H1 (cell line): ENCODE results near the gene ANAPC16. TPM values are rescaled to one million over a fixed set of nuclear protein-coding genes. Genes with fewer than 3 reads are reported as not detected.

Experiments used
- ASH2L ChIP-seq: fragments of 200-600, 300-600 bp; sonication (generic); IDR thresholded peaks from one replicate; pipeline ENCODE4 v1.7.1; 2017; ENCODE audit warnings: low read length
- BCL11A ChIP-seq, 2 experiments: IDR thresholded peaks; one replicate each; pipeline ENCODE4 v1.6.1; 2011; ENCODE audit warnings: low read depth in 2 of 2, low read length in 2 of 2, mild to moderate bottlenecking in 2 of 2
- BRCA1 ChIP-seq: IDR thresholded peaks from 2 replicates; pipeline ENCODE4 v1.6.1; 2012; ENCODE audit warnings: low read depth, low read length, improper control_type of control experiment
- CBX5 ChIP-seq: fragments of 300-800, 300-1000 bp; sonication (generic); IDR thresholded peaks from 2 replicates; pipeline ENCODE4 v1.7.1; 2016; ENCODE audit warnings: antibody characterized with exemption, low read length, low read depth
- CHD1 ChIP-seq: IDR thresholded peaks from 2 replicates; pipeline ENCODE4 v1.6.1; 2012; ENCODE audit warnings: low read depth, low read length, improper control_type of control experiment
- CHD2 ChIP-seq: IDR thresholded peaks from 2 replicates; pipeline ENCODE4 v1.6.1; 2012; ENCODE audit warnings: low read length, improper control_type of control experiment
- CTBP2 ChIP-seq: IDR thresholded peaks from 2 replicates; pipeline ENCODE4 v1.7.0; 2011; ENCODE audit warnings: borderline replicate concordance, mild to moderate bottlenecking, moderate library complexity, mixed read lengths, low read length; ENCODE audit not compliant: insufficient read depth, insufficient read length
- KDM4A ChIP-seq: IDR thresholded peaks from one replicate; pipeline ENCODE4 v1.7.1; 2012; ENCODE audit warnings: low read depth, mild to moderate bottlenecking, moderate library complexity, low read length, inconsistent platforms; ENCODE audit not compliant: severe bottlenecking
- MAFK ChIP-seq: IDR thresholded peaks from 2 replicates; pipeline ENCODE4 v1.6.1; 2012; ENCODE audit warnings: low read depth, mild to moderate bottlenecking, improper control_type of control experiment, low read length
- NANOG ChIP-seq: IDR thresholded peaks from 2 replicates; pipeline ENCODE4 v1.6.1; 2011; ENCODE audit warnings: low read length, low read depth, mild to moderate bottlenecking, inconsistent platforms; ENCODE audit not compliant: insufficient read depth, poor library complexity, severe bottlenecking
- NRF1 ChIP-seq: IDR thresholded peaks from 2 replicates; pipeline ENCODE4 v1.6.1; 2011; ENCODE audit warnings: mild to moderate bottlenecking, low read depth, low read length, improper control_type of control experiment
- PHF8 ChIP-seq: fragments of 200-600 bp; sonication (generic); conservative IDR thresholded peaks from 2 replicates; pipeline ENCODE4 v1.7.1; 2012; ENCODE audit warnings: low read depth, mild to moderate bottlenecking, inconsistent platforms, low read length, moderate library complexity
- RAD21 ChIP-seq, 2 experiments: IDR thresholded peaks in 1 of 2; conservative IDR thresholded peaks in 1 of 2; 2 replicates each; pipeline ENCODE4 v1.6.1; 2011; ENCODE audit warnings: low read depth in 2 of 2, low read length in 2 of 2, improper control_type of control experiment in 1 of 2, inconsistent platforms in 1 of 2, mild to moderate bottlenecking in 1 of 2, moderate library complexity in 1 of 2
- RNF2 ChIP-seq: fragments of 200-900, 300-1000 bp; sonication (generic); IDR thresholded peaks from 2 replicates; pipeline ENCODE4 v1.7.1; 2016; ENCODE audit warnings: borderline replicate concordance, low read depth, mild to moderate bottlenecking, antibody characterized with exemption, low read length; ENCODE audit not compliant: poor library complexity, severe bottlenecking; ENCODE audit errors: missing control alignments
- SIN3A ChIP-seq, 2 experiments: IDR thresholded peaks in 1 of 2; conservative IDR thresholded peaks in 1 of 2; 2 replicates each; pipeline ENCODE4 v1.6.1; 2011 to 2012; ENCODE audit warnings: low read length in 2 of 2, improper control_type of control experiment in 1 of 2, low read depth in 1 of 2, mild to moderate bottlenecking in 1 of 2
- SIX5 ChIP-seq: IDR thresholded peaks from 2 replicates; pipeline ENCODE4 v1.6.1; 2011; ENCODE audit warnings: mild to moderate bottlenecking, low read depth, low read length
- SP4 ChIP-seq: IDR thresholded peaks from 2 replicates; pipeline ENCODE4 v1.6.1; 2012; ENCODE audit warnings: low read length, inconsistent platforms
- TAF7 ChIP-seq: optimal IDR thresholded peaks from 2 replicates; pipeline ENCODE3; 2011; ENCODE audit warnings: low read depth, mild to moderate bottlenecking, inconsistent platforms, low read length, moderate library complexity, borderline replicate concordance
- TBP ChIP-seq: IDR thresholded peaks from 2 replicates; pipeline ENCODE4 v1.6.1; 2011; ENCODE audit warnings: low read depth, low read length, improper control_type of control experiment
- polyA plus RNA-seq, 7 experiments: library from polyadenylated mRNA; depleted of rRNA in 3 of 7; stranded (reverse) in 5 of 7; unstranded in 2 of 7; fragments of >200 nt in 5 of 7; fragments of 200-250 nt in 2 of 7; gene quantifications; 1 replicate in 5 of 7; 2 replicates in 1 of 7; 4 replicates in 1 of 7; pipeline versions ENCODE4 v1.2.1 to v1.2.3, GENCODE V29; 2011 to 2013; ENCODE audit warnings: missing spikeins in 2 of 7, mixed read lengths in 2 of 7
- total RNA-seq: library from RNA; stranded (reverse); fragmentation: NEBNext Ultra II Directional; extraction: Animal tissue kit (Norgen Biotek cat#: 25700); gene quantifications from 2 replicates; pipeline ENCODE4 v1.2.1, GENCODE V29; 2021
- TF ChIP-seq, protein P1 (sequence below): IDR thresholded peaks from 2 replicates; pipeline ENCODE4 v1.6.1; 2012; ENCODE audit warnings: low read length, inconsistent platforms

ANAPC16 gene
- total and polyA plus RNA-seq, 2 of the 8 experiments (the other 6 are each of a cell fraction or from before 2014, with no cell fraction given), result 53.1 to 57.4 TPM

DNA sequence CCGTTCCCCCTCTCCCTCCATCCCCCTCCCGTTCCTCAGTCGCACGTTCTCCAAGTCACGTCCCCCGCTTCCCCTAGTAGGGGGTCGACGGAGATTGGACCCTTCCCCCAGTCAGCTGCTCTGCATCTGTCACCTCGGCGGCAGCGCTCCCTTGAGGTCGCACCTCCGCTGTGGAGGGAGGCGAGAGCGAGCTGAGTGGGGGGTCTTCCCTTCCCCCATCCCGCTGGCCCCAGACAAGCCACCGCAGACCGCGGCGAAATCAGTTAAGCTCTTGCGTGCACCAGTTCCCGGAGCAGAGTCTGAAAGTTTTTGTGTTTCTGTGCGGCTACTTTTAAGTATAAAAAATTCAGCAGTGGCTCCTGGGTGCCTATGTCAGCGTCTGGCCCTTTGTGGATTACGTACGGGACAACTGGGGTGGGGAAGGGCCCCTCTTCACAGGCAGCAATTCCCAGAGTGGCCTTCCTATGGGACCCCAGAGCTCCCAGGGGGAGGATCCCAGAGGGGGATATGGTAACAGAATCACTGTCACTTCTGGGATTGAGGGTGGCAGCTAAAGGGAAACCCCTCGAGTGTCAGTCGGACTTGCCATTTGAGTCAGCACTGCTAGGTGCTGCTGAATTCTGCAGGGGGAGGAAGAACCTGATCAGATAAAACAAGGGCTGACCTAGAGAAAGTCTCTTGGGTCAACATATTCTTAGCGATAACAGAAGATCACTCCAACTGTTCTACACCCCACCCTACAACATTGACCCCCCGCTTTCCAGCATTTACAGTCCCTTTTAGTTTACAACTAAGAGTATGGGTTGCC lies 45.4 kb downstream of the ANAPC16 start (continued):
- TF ChIP-seq KDM4A (no peak), BCL11A (IDR thresholded peaks at IDR 0.05; ENCODE audit: low read depth in 2 of 2, low read length in 2 of 2) (no peak), MAFK (no peak), CTBP2 (peak; percentile 97), CHD2 (peak; percentile 68), TAF7 (peak; percentile 74), SIX5 (no peak), CHD1 (no peak), BRCA1 (no peak), NRF1 (no peak), SIN3A (conservative IDR thresholded peaks at IDR 0.05 in 1 of 2, IDR thresholded peaks at IDR 0.05 in 1 of 2; ENCODE audit: low read depth in 1 of 2, low read length in 2 of 2) (peak; percentile 98 to 99), PHF8 (no peak), RAD21 (IDR thresholded peaks at IDR 0.05 in 1 of 2, conservative IDR thresholded peaks at IDR 0.05 in 1 of 2; ENCODE audit: low read depth in 2 of 2, low read length in 2 of 2) (peak; percentile 23 to 54; a peak in 2 of 4 replicates), SP4 (no peak), CBX5 (no peak), TBP (peak; percentile 39; the same call in 1 of the 2 replicates), RNF2 (no peak), NANOG (no peak), ASH2L (peak; percentile 93)
- TF ChIP-seq, protein P1, sequence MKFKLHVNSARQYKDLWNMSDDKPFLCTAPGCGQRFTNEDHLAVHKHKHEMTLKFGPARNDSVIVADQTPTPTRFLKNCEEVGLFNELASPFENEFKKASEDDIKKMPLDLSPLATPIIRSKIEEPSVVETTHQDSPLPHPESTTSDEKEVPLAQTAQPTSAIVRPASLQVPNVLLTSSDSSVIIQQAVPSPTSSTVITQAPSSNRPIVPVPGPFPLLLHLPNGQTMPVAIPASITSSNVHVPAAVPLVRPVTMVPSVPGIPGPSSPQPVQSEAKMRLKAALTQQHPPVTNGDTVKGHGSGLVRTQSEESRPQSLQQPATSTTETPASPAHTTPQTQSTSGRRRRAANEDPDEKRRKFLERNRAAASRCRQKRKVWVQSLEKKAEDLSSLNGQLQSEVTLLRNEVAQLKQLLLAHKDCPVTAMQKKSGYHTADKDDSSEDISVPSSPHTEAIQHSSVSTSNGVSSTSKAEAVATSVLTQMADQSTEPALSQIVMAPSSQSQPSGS, result peak; percentile 17; the same call in 1 of the 2 replicates
